Esophagus (tissue), 2 donors: ENCODE data around the gene HCST. TPM values are rescaled to one million over a fixed set of nuclear protein-coding genes. Genes with fewer than 3 reads are reported as not detected.
"Not testable (repeated sequence)": the region's sequence is repeated elsewhere in the genome, so short reads cannot be mapped to it uniquely, and the experiment has no call there.

Experiments used
- H3K27ac ChIP-seq, 2 donors: one replicate each; pipeline ENCODE4 v1.5.1; 2013; ENCODE audit warnings: low read depth in 2 of 2, mild to moderate bottlenecking in 2 of 2, inconsistent platforms in 1 of 2, low read length in 1 of 2, moderate library complexity in 1 of 2
- H3K27me3 ChIP-seq, 2 donors: one replicate each; pipeline ENCODE4 v1.6.1; 2013; ENCODE audit warnings: low read length in 2 of 2, control low read depth in 1 of 2, mild to moderate bottlenecking in 1 of 2; ENCODE audit not compliant: insufficient read depth in 2 of 2, control insufficient read depth in 1 of 2
- H3K36me3 ChIP-seq, 2 donors: one replicate each; pipeline ENCODE4 v1.6.1; 2013; ENCODE audit warnings: low read length in 1 of 2; ENCODE audit not compliant: control insufficient read depth in 2 of 2, insufficient read depth in 2 of 2
- H3K4me1 ChIP-seq, 2 donors: one replicate each; pipeline ENCODE4 v1.6.1; 2013; ENCODE audit warnings: low read length in 1 of 2; ENCODE audit not compliant: control insufficient read depth in 2 of 2, insufficient read depth in 2 of 2
- H3K4me3 ChIP-seq, 2 donors: one replicate each; pipeline ENCODE4 v1.5.1; 2013; ENCODE audit warnings: low read length in 2 of 2, mild to moderate bottlenecking in 2 of 2, low read depth in 1 of 2, moderate library complexity in 1 of 2
- H3K9me3 ChIP-seq, 2 donors: one replicate each; pipeline ENCODE4 v1.6.1; 2013; ENCODE audit warnings: mild to moderate bottlenecking in 2 of 2, low read depth in 1 of 2, low read length in 1 of 2, moderate library complexity in 1 of 2; ENCODE audit not compliant: control insufficient read depth in 2 of 2, insufficient read depth in 1 of 2
- WGBS, 2 donors: extraction: QIAGEN DNeasy Blood & Tissue Kit; methylation state at CpG; one replicate each; pipeline ENCODE4 v1.1.7; 2013; 5-methylcytosine and 5-hydroxymethylcytosine counted together
- polyA plus RNA-seq, 2 donors: library from polyadenylated mRNA; stranded (reverse); fragments of 200-250 nt; gene quantifications; one replicate each; pipeline ENCODE4 v1.2.3, GENCODE V29; 2013
- donor health status: healthy with polysubstance abuse.
- donor health status: Bipolar disorder and iron deficiency.

HCST gene
- polyA plus RNA-seq, 2 donors: 6.2 to 6.7 TPM

- H3K36me3 ChIP-seq: no peaks in the 10 kb centered on the region
- 76 to 77% methylated on average over 12 to 14 of the region's 14 CpGs for WGBS, 2 donors
- no peaks in the 10 kb centered on the region for H3K4me1 ChIP-seq
- H3K27ac ChIP-seq: no peak overlapping the region
- H3K27me3 ChIP-seq: peaks cover 0 to 11% of the 10 kb centered on the region in 2 donors
- peaks cover 0 to 4% of the 10 kb centered on the region in 2 donors for H3K9me3 ChIP-seq
- no peak overlapping the region for H3K4me3 ChIP-seq
Observed at GRCh38 chr19:35862528-35862927, 39.8 kb upstream of the HCST start.

GRCh38 chr19:35863018-35863417 is 39.3 kb upstream of the HCST start:
- 85 to 90% methylated on average over 5 of the region's 5 CpGs for WGBS, 2 donors
- peaks cover 0 to 4% of the 10 kb centered on the region in 2 donors for H3K9me3 ChIP-seq
- no peak overlapping the region for H3K27ac ChIP-seq
- H3K36me3 ChIP-seq: no peaks in the 10 kb centered on the region
- H3K4me1 ChIP-seq: no peaks in the 10 kb centered on the region
- peaks cover 0 to 11% of the 10 kb centered on the region in 2 donors for H3K27me3 ChIP-seq
- no peak overlapping the region for H3K4me3 ChIP-seq

DNA sequence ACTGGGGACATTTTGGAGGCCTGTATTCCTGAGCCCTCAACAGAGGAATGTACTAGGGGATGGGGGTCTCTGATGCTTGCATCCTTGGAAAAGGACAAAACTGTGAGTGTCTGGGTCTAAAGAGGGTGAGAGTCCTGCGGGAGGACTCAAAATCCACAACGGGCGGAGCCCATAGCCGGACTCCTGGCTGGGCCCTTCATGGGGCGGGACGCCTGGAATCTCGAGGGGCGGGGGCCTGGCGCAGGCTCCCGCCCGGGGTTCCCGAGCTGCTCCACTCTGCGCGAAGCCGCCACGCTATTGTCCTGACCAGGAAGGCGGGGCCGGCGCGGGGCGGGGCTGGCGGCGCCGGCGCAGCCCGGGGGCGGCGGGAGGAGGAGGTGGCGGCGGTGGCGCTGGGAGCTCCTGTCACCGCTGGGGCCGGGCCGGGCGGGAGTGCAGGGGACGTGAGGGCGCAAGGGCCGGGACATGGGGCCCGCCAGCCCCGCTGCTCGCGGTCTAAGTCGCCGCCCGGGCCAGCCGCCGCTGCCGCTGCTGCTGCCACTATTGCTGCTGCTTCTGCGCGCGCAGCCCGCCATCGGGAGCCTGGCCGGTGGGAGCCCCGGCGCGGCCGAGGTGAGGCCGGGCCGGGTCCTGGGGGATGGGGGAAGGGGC is 34.0 kb upstream of the HCST start, which contains the start of gene APLP1:
TSS of gene APLP1 (plus strand) at position 403 of the 651 bp plus-strand sequence. CDS start at position 466, 63 bp downstream.
- peak within 1 kb of the TSS; percentile 41 to 45 for H3K4me3 ChIP-seq
- no peak within 1 kb of the TSS for H3K27ac ChIP-seq
- peaks cover 0 to 2% of the 10 kb centered on the region in 2 donors for H3K27me3 ChIP-seq
- no peaks in the 10 kb centered on the region for H3K9me3 ChIP-seq
- 0% methylated on average over 41 to 60 of the region's 60 CpGs for WGBS, 2 donors
- peaks cover 6 to 13% of the 10 kb centered on the region in 2 donors for H3K4me1 ChIP-seq
- H3K36me3 ChIP-seq: no peaks in the 10 kb centered on the region

DNA sequence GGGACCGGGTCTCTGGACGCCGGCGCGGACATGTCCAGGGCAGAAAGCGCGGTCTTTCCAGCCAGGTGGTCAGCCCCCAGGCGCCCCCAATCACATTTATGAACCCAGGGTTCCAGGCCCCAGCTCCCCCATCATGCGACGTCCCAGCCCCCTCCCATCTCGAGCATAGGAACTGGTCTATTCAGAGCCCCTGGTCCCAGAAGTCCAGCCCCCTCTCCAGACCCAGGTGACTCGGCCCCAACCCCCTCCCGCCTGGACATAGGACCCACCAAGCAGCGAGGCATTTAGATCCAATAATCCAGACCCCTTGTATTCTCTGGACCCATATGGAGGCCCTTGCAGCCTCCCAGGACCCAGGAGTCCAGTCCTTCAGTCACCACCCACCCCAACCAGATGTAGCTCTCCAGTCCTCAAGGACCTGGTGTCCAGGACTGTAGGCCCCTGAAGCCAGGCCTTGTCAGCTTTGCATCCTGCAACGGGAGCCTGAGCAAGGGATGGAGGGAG is 33.5 kb upstream of the HCST start:
- Histone ChIP-seq H3K9me3 (no peaks in the 10 kb centered on the region), H3K4me3 (peak overlapping the region; percentile 41 to 45), H3K27me3 (peaks cover 0 to 2% of the 10 kb centered on the region in 2 donors), H3K27ac (no peak overlapping the region), H3K36me3 (no peaks in the 10 kb centered on the region), H3K4me1 (peaks cover 6 to 13% of the 10 kb centered on the region in 2 donors)
- 4 to 7% methylated on average over 10 to 15 of the region's 15 CpGs for WGBS, 2 donors

GRCh38 chr19:35869327-35870123 is 32.8 kb upstream of the HCST start:
- Histone ChIP-seq H3K36me3 (no peaks in the 10 kb centered on the region), H3K4me3 (peak overlapping the region; percentile 19 to 20), H3K27me3 (peaks cover 0 to 2% of the 10 kb centered on the region in 2 donors), H3K27ac (no peak overlapping the region), H3K4me1 (peaks cover 6 to 13% of the 10 kb centered on the region in 2 donors), H3K9me3 (no peaks in the 10 kb centered on the region)
- 2% methylated on average over 50 to 51 of the region's 51 CpGs for WGBS, 2 donors

GRCh38 chr19:35870124-35870736 is 32.1 kb upstream of the HCST start:
- H3K36me3 ChIP-seq, H3K27me3 ChIP-seq, H3K9me3 ChIP-seq, H3K27ac ChIP-seq: not testable (repeated sequence)
- H3K4me1 ChIP-seq: peaks cover 6 to 13% of the 10 kb centered on the region in 2 donors
- H3K4me3 ChIP-seq: peak overlapping the region in 1 of 2 donors; percentile 20
- WGBS, 2 donors: 41 to 45% methylated on average over 26 of the region's 26 CpGs

GRCh38 chr19:35870798-35871197 is 31.5 kb upstream of the HCST start:
- Histone ChIP-seq H3K36me3 (no peaks in the 10 kb centered on the region), H3K9me3 (no peaks in the 10 kb centered on the region), H3K27ac (no peak overlapping the region), H3K4me1 (peaks cover 6 to 13% of the 10 kb centered on the region in 2 donors), H3K4me3 (no peak overlapping the region), H3K27me3 (peaks cover 0 to 2% of the 10 kb centered on the region in 2 donors)
- 75 to 78% methylated on average over 12 of the region's 12 CpGs for WGBS, 2 donors

DNA sequence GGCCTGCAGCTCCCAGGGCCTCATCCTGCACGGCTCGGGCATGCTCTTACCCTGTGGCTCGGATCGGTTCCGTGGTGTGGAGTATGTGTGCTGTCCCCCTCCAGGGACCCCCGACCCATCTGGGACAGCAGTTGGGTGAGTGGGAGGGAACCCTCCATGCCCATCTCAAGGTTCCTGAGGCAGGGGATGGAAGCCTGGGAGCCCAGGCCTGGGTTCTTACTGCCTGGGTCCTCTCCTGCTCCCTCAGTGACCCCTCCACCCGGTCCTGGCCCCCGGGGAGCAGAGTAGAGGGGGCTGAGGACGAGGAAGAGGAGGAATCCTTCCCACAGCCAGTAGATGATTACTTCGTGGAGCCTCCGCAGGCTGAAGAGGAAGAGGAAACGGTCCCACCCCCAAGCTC is 30.7 kb upstream of the HCST start:
- Histone ChIP-seq H3K27me3 (peaks cover 0 to 2% of the 10 kb centered on the region in 2 donors), H3K4me1 (peaks cover 6 to 13% of the 10 kb centered on the region in 2 donors), H3K36me3 (no peaks in the 10 kb centered on the region), H3K9me3 (no peaks in the 10 kb centered on the region), H3K27ac (no peak overlapping the region), H3K4me3 (no peak overlapping the region)
- 82 to 85% methylated on average over 12 of the region's 12 CpGs for WGBS, 2 donors

DNA sequence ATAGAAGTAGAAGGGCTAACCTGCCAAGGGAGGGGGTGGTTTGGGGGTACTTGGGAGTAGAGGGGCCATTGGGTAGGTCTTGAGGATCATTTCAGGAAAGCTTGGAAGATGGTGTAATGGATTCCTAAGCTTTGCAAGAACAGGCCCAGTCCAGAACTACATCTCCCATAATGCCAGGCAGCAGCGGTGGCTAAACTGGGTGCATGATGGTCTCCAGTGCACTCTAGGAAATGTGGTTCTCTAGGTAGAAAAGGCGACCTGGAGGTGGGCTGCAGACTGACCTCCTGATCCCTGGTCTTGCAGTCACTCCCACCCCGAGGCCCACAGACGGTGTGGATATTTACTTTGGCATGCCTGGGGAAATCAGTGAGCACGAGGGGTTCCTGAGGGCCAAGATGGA is 30.1 kb upstream of the HCST start:
- no peaks in the 10 kb centered on the region for H3K36me3 ChIP-seq
- H3K27ac ChIP-seq: no peak overlapping the region
- no peak overlapping the region for H3K4me3 ChIP-seq
- H3K27me3 ChIP-seq: peaks cover 0 to 2% of the 10 kb centered on the region in 2 donors
- H3K9me3 ChIP-seq: no peaks in the 10 kb centered on the region
- 81% methylated on average over 5 of the region's 5 CpGs for WGBS, 2 donors
- peaks cover 6 to 13% of the 10 kb centered on the region in 2 donors for H3K4me1 ChIP-seq
